VCaP (cell line): ENCODE results near the gene ITGA8.

Source experiments
- H3K27ac ChIP-seq: fragments of 450-650 bp; 2 replicates; pipeline ENCODE4 v1.5.1; 2017
- TF ChIP-seq, protein P1 (sequence below): fragments of 450-650 bp; conservative IDR thresholded peaks from 2 replicates; pipeline ENCODE4 v1.5.1; 2017; ENCODE audit warnings: mild to moderate bottlenecking, moderate library complexity

ITGA8 gene

DNA sequence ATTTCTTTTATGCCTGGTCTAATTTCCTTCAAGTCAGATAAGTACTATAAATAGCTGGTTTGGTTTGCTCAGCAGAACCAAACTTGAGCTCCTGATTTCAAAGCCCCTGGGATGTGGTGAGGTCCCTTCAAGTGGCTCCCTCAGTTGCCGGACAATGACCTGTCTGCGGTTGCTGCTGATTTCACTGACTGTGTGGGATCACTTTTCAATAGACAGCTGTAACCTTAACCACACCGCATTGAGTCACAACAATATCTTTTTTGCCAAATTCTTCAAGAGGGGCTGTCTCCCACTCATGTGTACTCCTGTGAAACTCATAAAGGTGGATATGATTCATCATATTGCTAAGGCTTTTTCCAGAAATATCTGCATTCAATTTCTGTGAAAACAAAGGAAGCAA, 23.1 kb upstream of the ITGA8 start:
- no peak overlapping the region for H3K27ac ChIP-seq
- TF ChIP-seq, protein P1, sequence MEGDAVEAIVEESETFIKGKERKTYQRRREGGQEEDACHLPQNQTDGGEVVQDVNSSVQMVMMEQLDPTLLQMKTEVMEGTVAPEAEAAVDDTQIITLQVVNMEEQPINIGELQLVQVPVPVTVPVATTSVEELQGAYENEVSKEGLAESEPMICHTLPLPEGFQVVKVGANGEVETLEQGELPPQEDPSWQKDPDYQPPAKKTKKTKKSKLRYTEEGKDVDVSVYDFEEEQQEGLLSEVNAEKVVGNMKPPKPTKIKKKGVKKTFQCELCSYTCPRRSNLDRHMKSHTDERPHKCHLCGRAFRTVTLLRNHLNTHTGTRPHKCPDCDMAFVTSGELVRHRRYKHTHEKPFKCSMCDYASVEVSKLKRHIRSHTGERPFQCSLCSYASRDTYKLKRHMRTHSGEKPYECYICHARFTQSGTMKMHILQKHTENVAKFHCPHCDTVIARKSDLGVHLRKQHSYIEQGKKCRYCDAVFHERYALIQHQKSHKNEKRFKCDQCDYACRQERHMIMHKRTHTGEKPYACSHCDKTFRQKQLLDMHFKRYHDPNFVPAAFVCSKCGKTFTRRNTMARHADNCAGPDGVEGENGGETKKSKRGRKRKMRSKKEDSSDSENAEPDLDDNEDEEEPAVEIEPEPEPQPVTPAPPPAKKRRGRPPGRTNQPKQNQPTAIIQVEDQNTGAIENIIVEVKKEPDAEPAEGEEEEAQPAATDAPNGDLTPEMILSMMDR, result no peak

DNA sequence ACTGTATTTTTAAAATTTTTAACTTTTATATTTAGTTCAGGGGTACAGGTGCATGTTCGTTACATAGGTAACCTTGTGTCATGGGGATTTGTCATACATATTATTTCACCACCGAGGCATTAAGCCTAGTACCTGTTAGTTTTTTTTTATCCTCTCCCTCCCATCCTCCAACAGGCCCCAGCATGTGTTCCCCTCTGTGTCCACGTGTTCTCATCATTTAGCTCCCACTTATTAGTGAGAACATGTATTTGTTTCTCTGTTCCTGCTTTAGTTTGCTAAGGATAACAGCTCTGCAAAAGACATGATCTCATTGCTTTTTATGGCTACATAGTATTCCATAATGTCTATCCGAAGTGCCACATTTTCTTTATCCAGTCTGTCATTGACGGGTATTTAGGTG, 22.4 kb upstream of the ITGA8 start:
- no peak overlapping the region for H3K27ac ChIP-seq
- TF ChIP-seq, protein P1, result no peak

DNA sequence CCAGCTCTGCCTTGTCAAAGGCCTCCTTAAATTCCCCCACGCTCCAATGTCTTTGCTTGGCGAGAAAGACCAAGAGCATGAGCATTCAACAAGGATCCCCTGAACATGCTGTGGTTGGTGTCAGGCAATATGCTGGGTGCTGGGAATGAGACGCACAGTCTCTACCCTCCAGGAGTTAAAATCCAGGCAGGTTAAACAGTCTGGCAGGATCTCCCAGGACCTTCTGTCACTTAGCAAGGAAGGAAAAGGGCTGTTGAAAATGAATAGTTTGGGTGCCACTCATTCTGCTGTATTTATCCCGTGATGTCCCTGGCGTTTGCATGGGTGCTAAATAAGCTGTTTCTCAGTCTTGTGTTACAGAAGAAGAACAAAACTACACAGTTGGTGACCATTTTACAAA, 21.9 kb upstream of the ITGA8 start:
- H3K27ac ChIP-seq, result no peak overlapping the region
- TF ChIP-seq, protein P1, result no peak

DNA sequence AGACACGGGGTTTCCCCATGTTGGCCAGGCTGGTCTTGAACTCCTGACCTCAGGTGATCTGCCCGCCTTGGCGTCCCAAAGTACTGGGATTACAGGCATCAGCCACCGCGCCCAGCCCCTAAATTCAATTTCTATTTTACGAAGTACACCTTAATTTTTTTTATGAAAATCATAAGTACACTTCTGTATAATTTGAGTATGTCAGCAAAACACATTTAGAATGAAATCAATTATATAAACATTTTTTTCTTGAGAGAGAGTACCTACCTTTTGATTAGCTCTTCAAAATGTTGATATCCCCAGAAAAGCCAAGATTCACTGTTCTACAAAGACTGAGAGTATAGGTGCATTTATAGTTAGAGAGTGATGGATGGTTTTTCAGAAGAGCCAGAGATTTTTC, 20.5 kb upstream of the ITGA8 start:
- no peak overlapping the region for H3K27ac ChIP-seq
- TF ChIP-seq, protein P1, result no peak

DNA sequence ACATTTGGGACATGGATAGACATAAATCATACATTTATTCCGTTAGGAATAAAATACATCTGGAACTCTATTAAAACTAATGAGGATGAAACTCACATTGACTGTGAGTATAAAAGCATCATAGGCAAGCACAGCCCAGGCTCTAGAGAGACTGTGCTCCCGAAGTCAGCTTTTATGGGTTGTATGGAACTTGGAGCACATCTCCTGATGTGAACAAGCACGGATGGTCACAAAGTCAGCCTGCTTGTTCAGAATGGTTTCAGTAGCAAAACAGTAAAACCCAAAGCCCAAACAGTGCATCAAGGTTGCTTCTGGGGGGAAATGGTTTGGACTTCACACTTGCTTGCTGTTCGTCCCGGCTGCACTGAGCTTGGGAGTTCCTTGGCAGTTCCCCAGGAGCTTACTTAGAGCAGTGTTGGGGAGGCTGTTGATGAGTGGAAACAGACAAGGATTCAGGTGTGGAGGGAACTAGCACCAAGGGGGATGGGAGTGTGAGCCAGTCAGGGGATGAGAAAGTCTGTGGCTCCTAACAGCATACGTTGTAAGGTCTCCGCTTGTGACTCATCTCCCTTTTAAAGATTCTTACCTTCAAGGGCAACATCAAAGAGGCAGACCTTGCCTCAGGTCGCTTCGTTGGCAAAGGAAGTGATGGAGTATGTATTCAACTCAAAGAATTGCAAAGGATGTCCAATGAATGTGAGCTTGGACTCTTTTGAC, 19.7 kb upstream of the ITGA8 start:
- no peak overlapping the region for H3K27ac ChIP-seq
- TF ChIP-seq, protein P1, result no peak

DNA sequence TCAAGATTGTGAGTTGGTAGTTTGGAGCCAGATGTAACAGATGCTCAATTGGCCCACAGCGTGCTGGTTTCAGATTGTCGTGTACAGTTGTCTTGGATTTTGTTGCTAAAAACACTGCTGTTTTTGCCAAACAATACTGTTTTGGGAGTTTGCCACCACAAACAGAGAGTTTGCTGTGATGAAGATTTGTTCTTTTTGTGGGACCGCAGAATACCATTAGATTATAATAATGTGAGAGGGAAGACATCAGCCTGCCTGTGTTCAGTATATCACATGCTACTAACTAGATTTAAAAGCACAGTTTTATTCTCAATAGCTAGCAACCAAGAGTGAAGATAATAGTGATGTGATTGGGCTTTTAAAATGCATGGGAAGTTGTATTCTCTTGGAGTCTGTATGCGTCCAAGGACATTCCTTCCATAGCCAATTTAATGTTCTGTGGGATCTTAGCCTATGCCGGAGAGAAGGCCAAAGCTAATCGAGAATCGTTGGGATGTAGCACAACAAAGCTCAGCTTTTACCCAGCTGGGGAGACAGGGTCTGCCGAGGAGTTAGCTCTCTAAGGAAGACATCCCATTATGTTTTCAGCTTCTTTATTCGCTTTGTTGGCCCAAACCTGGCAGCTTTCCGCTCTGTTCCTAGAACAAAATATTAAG, 18.7 kb upstream of the ITGA8 start:
- H3K27ac ChIP-seq, result no peak overlapping the region
- TF ChIP-seq, protein P1, result no peak

DNA sequence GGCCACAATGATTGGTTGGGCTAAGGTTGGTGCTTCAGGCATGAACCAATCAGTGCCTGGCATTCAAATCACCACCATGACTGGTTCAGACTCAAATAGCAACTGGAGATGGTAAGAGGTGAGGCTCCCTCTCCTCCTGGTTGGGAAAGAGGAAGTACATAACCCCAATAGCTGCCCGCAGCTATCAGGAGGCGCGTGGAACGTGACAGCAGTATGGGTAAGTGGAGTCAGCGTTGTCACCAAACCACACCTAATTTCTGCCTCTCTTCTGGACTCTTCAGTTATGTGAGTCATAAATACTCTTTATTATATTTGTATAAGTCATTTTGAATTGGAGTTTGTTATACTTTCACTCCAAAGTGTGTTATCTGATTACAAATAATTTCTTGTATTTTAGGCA, 17.9 kb upstream of the ITGA8 start:
- H3K27ac ChIP-seq, result no peak overlapping the region
- TF ChIP-seq, protein P1, result no peak
